GM21381 (cell line): ENCODE data around the gene FARS2.

Source experiments
- ATAC-seq: cut with Tn5 transposase; IDR thresholded peaks from one replicate; pipeline ENCODE4 v1.9.1; 2021; ENCODE audit warnings: mild to moderate bottlenecking, moderate library complexity; ENCODE audit not compliant: unreplicated experiment

FARS2 gene

DNA sequence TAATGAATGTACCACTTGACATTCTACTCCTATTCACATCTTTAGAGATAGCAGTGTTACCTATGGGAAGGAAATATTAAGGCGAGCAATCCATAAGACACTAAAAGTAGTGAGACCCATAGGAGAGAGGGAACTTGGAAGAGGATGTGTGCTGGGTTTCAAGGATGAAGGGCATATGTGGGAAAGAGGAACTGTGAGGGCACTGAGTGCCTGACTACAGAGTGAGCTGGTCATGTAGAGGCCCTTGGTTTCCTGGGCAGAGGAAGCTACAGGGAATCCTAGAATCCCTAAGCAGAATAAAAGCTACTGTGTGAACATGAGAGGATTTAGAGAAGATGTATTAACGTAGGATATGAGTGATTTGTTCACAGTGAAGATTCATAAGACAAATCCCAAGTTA is 262.8 kb downstream of the FARS2 start:
- ATAC-seq, result no peak

DNA sequence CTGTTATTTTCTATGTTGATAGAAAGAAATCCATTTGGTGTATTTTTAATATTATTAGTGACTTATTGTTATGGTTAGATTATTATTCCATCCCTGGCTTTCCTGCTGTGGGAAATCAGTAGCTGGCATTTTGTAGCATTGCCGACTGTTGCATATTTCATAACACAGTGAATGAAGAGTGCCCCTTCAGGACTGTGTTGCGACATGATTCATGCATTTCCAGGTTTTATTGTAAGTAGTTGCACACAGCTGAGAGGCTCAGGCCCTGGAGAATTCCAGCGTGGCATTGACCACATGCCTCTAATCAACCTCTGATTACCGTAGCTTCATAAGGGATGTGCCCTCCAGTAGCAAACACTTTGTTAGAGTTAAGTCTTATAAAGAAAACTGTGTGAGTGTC is 263.9 kb downstream of the FARS2 start:
- ATAC-seq, result no peak

DNA sequence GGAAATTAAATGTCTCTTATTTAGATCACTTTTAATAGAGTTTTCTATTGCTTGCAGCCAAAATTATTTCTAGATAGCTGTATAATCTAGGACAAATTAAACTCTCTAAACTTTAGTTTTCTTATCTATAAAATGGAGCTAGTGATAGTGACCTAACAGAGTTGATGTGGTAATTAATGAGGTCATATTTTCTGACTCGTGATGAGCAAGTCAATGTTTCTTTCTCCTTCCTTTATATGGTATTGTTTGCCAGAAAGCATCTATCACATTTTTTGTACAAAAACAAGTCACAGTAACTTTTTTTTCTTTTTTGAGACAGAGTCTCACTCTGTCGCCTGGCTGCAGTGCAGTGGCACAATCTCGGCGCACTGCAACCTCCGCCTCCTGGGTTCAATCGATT is 267.7 kb downstream of the FARS2 start:
- ATAC-seq, result no peak

DNA sequence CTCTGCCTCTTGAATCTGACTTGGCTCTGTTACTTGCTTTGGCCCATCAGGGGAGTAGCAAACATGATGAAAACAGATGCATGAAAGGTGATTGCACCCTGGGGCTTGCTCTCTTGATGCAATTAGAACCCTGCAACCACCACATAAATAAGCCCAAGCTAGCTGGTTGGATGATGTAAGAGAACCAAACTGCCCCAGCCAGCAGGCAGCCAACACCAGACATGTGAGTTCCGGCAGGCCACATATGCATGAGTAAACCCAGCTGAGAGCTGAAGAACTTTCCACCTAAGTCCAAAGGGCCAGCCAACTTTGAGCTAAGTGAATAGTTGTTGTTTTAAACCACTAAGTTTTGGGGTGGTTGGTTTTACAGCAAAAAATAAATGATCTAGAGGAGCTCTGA is 268.4 kb downstream of the FARS2 start:
- ATAC-seq, result no peak

DNA sequence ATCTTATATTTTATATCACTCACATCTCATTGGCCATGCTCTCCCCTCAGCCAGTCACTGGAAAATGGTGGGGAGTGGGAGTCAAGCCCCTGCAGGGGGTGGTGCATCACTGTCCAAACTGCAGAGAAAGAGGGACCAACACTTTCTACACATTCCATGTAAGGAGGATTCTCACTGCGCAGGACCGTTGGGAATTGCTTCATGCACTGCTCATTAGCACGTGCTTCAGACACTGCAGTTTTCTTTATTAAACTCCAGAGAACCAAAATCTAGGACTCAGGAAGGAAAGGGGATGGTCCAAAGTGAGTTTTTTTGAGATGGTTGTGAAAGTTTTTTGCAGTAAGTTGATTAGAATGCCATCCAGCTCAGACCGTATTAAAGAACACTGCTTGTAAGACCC is 269.8 kb downstream of the FARS2 start:
- ATAC-seq, result no peak

DNA sequence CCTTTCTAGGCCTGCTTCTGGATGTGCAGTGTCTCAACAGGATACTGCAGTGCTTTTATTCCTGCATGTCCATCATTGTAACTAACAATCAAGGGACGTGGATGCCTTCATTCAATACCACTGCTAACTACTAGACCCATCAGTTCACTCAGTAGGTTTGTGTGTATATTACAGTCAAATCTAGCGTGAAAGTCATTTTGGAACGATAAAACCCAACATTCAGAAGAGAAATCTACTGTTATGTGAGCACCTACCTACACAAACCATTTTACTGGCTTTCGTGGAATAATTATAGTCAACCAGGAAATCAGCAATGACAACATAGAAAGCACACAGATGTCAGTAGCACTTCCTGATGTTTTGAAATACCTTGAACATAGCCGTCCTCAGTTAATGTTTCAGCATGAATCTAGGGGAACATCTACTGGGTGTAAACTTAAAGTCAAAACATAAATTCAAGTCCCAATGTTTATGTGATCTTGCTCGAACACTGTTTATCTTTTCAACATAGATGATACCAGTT is 270.6 kb downstream of the FARS2 start:
- ATAC-seq, result no peak

DNA sequence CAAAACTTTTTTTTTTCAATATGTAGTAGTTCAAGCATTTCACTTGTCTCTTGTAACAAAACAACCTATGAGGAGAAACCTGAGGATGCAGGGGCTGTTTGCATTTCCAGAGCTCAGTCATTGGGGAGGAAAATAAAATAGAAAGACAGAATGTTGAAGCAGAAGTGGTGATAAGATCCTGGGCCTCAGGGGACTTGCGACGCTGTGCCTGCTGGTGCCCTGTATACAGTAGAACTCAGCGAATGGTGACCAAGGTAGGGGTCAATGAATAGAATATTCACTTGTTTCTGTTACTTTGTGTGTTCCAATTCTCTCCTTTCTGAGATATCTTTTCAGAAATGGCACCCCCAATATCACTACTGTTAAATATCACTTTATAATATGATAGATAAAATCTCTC is 271.6 kb downstream of the FARS2 start:
- ATAC-seq, result no peak

DNA sequence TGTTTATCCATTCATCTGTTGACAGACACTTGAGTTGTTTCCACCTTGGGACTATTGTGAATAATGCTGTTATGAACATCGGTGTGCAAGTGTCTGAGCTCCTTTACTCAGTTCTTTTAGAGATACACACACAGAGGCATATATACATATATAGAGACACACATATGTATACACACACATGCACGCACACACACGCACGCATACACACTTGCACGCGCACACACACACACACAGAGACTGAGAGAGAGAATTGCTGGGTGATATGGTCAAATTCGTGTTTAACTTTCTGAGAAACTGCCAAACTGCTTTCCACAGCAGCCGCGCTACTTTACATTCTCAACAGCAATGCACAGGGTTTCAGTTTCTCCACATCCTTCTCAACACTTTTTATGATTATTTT is 273.3 kb downstream of the FARS2 start:
- ATAC-seq, result no peak

DNA sequence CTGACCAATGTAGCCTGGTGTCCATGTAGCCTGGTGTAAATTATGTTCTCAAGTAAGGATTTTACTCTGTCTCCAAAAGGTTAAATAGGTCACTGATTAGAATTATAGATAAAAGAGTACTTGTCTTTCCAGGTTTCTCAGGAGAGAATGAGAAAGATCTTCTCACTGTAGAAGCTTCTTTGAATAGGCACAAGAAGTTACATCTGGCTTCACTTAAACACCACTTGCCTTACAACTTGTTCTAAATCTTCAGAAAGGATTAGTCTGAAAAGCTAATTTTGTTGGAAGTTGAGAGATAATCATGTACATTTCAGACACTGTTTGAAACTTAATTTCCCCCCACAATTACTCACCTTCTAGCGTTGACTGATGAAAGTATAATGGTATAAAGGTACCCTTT is 275.3 kb downstream of the FARS2 start:
- ATAC-seq, result no peak

DNA sequence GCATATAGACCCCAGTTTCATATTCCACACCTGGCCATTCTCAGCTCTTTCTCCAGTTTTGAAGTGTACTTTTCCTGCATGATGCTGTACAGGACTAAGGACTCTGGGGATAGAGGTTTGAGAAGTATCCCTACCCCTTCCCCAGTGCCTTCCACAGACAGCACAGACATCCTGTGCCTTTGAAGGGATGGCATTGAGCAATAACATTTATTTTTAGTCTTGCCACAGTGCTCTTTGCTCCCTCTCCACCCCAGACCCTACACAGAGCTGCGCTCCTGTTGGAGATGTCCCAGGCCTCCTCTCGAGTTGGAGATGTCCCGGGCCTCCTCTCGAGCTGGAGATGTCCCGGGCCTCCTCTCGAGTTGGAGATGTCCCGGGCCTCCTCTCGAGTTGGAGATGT is 275.8 kb downstream of the FARS2 start:
- ATAC-seq, result no peak

DNA sequence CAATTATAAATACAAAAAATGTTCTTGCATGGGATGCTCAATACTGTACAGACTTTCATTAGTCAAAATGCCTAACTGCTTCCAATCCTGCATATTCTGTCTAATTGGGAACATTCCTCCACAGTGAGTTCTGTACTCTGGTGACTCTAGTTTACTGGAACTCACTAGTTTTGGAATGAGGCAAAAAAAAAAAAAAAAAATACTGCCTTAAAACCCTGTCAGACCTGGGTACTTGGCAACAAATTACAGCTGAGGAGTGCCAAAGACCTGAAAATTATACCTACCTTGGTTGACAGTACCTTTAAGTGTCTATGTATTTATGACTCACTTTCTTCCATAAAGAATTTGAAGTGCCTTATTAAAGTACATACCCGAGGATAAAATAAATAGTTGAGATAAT is 276.7 kb downstream of the FARS2 start:
- ATAC-seq, result no peak

DNA sequence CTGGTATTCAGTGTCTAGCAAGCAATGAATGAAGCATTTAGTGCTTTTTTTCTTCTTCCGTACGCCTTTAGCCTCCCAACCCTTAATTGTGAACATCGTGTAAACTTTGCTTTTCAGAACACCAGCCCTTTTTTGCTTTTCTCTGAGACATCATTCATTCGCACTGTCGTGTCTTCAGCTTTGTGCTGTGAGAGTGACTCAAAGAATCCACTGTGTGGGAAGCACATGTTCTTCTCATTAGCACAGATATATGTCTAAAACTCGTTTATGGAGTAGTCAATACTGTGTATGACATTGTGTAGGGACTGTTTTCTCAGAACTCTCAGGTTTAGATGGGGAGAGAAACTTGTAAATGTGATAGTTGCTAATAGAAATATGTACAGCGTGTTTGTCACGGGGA is 279.1 kb downstream of the FARS2 start:
- ATAC-seq, result no peak

DNA sequence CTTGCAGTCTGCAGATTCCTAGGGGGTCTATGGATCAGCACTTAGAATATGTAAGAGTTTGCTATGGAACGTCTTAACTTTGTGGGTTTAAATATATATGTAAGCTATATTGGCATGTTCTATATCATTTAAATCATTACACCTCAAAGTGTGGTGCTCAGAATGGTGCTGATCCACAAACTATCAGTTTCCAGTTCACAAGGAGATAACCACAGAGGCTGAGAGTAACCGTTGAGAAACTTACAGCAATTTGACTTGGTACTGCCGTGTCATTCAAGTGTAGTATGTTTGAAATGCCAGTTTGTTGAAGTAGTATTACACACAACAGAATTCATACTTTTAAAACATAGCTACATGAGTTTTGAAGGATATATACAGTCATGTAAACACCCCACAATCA is 279.7 kb downstream of the FARS2 start:
- ATAC-seq, result no peak

DNA sequence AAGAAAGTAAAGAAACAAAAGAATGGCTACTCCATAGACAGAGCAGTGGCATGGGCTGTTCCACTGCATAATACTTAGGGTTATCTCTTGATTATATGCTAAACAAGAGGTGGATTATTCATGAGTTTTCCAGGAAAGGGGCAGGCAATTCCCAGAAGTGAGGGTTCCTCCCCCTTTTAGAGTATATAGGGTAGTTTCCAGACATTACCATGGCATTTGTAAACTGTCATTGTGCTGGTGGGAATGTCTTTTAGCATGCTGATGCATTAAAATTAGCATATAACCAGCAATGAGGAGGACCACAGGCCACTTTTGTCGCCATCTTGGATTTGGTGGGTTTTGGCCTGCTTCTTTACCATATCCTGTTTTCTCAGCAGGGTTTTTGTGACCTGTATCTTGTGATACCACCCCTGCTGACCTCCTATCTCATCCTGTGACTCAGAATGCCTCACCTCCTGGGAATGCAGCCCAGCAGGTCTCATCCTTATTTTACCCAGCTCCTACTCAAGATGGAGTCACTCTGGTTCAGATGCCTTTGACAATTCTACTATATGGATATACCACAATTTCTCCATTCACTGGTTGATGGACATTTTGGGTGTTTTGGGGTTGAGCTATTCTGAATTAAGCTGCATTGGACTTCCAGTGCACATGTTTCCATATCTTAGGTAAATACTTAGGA is 280.6 kb downstream of the FARS2 start:
- ATAC-seq, result no peak

DNA sequence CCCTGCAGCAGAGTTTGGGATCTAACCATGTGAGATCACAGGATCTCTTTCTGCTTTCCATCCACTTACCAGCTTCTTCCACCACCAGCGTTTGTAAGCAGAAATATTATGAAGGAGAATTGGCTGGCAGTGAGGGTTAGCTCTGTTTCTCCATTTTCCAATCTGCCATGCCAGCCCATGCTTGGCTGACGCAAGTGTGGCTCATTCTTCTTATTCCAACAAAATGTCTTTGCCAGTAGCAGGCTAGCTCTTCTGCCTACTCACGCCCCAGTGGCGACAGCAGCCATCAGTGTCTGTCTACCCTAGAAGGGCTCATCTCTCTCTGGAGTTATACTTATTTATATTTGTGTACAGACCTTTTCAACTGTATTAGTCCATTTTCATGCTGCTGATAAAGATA is 286.2 kb downstream of the FARS2 start:
- no peak for ATAC-seq

DNA sequence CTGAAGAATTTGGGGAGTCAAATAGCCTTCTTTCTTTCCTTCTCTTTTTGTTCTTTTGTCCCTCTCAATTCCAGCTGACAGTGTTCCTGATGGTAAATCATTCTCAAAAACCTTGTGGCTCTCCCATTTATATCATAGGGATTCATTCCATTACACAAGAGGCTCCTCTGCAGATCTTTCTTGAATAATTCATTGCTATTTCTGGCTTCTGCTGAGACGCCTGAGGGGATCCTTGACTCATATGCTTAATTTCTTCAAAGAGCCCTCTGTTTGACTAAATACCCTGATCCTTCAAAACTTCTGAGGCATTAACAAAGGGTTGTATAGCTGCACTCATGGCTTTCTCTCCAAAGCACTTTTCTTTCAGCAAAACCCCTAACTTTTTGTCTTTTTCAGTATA is 289.3 kb downstream of the FARS2 start:
- ATAC-seq, result no peak

DNA sequence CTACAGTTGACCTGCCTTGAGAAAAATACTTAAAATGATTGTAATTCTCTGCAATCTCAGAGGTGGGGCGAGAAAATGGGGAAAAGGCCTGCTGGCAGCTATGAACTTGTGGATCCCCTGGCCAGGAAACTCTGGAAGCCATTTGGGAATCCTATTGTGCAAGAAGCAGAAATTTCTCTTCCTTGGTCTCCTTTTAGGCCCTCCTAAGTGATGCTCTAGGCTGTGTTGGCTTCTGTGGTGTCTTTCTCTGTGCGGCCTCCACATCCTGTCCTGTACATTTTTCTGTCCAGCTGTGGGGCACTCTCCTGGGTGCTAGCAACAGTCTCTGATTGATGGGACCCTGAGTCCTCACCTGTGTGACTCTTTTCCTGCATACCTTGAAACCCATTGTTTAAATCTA is 290.9 kb downstream of the FARS2 start:
- no peak for ATAC-seq

DNA sequence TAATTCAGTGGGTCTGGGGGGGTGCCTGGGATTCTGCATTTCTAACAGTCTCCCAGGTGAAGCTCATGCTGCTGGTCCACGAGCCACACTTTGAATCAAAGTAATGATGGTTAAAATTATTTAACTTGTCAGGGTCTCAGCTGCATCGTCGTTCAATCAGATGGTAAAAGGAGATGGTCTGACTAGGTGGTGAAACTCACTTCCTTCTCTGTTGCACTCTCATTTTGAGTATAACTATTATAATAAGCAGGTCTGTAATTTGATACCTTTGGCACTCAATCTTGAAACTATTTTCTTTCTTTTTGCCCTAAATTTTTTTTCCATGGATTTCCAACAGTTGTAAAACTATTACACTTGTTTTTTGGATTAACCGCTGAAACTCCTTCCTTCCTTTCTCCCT is 292.5 kb downstream of the FARS2 start:
- no peak for ATAC-seq

DNA sequence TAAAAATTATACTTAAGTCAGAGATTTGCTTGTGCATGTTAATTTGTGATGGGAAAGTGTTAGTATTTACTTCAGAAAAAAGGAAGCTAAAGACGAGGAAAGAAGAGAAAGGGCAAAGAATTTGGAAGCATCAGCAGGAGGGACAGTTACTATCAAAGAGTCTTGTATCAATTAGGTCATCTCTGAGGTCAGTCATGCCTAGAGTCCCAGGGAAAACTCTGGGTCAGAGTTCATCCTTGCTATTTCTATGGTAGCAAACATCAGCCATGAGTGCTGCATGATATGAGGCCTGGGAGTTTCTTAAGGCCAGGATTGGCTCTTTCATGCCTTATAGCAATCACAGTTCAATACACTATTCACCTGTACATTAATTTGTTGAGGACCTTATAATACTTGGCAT is 292.9 kb downstream of the FARS2 start:
- no peak for ATAC-seq

DNA sequence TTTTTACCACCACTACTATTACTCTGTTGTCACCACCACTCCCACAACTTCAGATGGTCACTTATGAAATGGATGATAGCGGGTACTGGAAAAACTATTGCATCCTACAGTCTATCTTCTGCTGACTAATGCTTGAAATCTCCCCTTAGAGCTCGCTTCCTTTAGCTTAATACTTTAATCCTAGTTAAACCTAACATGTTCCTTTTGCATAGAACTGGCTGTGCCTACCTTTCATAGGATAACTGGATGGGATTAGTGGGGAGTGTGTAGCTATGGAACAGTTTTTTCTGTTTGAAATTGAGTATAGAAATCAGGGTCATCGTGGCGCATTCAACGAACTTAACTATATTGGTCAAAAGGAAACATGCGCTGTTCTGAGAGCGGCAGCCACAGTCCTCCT is 294.7 kb downstream of the FARS2 start:
- ATAC-seq, result no peak

DNA sequence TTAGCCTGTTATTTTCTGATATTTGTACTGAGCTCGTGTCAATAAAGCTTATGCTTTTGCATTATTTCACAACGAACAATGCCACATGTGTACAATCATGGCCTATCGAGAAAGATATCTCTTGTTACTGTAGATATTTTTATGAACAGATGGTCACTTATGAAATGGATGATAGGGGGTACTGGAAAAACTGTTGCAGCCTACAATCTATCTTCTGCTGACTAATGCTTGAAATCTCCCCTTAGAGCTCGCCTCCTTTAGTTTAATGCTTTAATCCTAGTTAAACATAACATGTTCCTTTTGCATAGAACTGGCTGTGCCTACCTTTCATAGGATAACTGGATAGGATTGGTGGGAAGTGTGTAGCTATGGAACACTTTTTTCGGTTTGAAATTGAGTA is 296.2 kb downstream of the FARS2 start:
- no peak for ATAC-seq

DNA sequence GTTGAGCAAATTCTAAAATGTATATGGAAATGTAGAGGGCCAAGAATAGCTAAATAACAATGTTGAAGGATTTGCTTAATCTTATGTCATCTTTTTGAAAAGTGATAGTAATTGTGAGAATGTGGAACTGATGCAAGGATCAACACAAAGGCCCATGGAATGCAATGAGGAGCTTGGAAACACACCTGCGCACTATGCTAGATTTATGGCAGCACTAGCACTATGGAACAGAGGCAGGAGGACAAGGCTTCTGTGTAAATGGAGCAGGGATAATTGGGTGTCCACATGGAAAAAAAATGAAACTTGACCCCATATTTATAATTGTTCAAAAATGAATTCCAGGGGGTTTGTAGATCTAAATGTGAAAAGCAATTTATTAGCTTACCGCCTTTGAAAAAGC is 298.3 kb downstream of the FARS2 start:
- no peak for ATAC-seq

DNA sequence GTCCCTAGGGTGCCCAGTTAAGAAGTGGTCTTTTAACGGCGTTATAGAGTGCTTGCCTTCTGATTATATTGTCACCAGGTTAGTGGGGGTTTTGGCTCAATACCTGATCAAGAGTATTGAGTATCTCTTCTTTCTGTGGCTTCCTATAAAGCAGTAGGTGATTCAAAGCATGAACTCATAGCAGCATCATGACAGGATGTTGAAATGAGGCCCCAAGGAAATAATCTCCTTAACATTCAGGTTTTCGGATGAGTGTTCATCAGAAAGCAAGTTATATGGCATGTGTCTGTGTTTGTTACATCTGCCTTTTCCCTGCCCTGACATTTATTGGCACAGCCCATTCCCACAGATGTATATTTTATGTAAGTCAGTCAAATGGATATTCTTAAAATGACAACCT is 301.0 kb downstream of the FARS2 start:
- no peak for ATAC-seq
